Sigmoid colon (tissue), 3 donors: ENCODE measurements around the gene OSBPL5.

ENCODE experiments used
- POLR2A ChIP-seq, 2 donors: fragments of 450-650 bp; IDR thresholded peaks; one replicate each; pipeline ENCODE4 v1.6.1; 2016; ENCODE audit warnings: antibody characterized with exemption in 2 of 2, mild to moderate bottlenecking in 2 of 2, moderate library complexity in 2 of 2
- TF ChIP-seq, protein P1 (sequence below), 4 experiments: fragments of 450-650 bp in 3 of 4; fragments of 200-600 bp in 1 of 4; IDR thresholded peaks; one replicate each; pipeline ENCODE4 v1.5.1; 2016 to 2019; ENCODE audit warnings: antibody characterized with exemption in 4 of 4, mild to moderate bottlenecking in 3 of 4, moderate library complexity in 2 of 4

DNA sequence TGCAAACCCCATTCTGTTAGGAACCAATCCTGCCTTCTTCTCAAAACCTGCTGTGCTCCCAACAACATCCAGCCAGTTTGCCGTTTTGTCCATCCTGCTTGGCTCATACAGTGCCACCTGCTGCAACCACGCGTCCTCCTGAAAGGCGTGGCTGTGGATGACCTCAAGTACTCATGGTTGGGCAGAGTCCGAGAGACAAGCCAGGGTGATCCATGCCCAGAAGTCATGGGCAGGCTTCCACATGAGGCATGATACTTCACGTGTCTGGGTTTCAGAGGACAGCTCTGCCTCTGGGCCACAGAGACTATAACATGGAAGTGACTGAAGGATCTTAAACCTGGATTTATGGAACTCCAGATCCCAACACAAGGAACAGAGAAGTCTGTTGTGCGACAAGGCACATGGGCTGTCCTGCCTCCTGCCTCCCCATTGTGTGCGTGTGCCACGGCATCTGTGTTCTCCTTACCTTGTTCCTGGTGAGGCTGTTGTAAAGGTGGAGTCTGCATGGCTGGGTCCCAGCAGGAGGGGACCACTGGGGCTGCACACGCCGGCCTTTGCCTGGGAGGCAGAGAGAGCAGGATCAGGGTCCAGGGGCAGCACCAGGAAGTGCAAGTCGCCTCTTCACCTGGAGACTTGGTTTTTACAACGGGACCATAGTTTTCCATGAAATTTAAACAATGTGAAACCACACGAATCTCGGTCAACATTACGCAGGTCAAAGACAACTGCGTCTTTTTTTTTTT is 123.2 kb downstream of the OSBPL5 start:
- TF ChIP-seq, protein P1, sequence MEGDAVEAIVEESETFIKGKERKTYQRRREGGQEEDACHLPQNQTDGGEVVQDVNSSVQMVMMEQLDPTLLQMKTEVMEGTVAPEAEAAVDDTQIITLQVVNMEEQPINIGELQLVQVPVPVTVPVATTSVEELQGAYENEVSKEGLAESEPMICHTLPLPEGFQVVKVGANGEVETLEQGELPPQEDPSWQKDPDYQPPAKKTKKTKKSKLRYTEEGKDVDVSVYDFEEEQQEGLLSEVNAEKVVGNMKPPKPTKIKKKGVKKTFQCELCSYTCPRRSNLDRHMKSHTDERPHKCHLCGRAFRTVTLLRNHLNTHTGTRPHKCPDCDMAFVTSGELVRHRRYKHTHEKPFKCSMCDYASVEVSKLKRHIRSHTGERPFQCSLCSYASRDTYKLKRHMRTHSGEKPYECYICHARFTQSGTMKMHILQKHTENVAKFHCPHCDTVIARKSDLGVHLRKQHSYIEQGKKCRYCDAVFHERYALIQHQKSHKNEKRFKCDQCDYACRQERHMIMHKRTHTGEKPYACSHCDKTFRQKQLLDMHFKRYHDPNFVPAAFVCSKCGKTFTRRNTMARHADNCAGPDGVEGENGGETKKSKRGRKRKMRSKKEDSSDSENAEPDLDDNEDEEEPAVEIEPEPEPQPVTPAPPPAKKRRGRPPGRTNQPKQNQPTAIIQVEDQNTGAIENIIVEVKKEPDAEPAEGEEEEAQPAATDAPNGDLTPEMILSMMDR (IDR thresholded peaks at IDR 0.05), result no peak
- no peak for TF ChIP-seq POLR2A (IDR thresholded peaks at IDR 0.05)
